Tibial nerve (tissue), 4 donors: ENCODE measurements around the gene TAF8. TPM values are rescaled to one million over a fixed set of nuclear protein-coding genes. Genes with fewer than 3 reads are reported as not detected.

Source experiments
- DNase-seq, 2 donors: peaks; one replicate each; pipeline ENCODE4 v3.0.0-alpha.2; 2019; ENCODE audit warnings: low spot score in 2 of 2
- H3K27ac ChIP-seq, 4 donors: fragments of 200-600 bp; sonication (generic) in 3 of 4; one replicate each; pipeline ENCODE4 v1.5.1; 2017 to 2019; ENCODE audit warnings: mild to moderate bottlenecking in 1 of 4
- H3K27me3 ChIP-seq, 2 donors: fragments of 200-600 bp; sonication (generic) in 1 of 2; one replicate each; pipeline versions ENCODE4 v1.5.1 to v1.6.0; 2017 to 2019
- H3K36me3 ChIP-seq, 3 donors: fragments of 200-600 bp; sonication (generic); one replicate each; pipeline ENCODE4 v1.5.1; 2018 to 2019
- H3K4me1 ChIP-seq, 4 donors: fragments of 200-600 bp; sonication (generic) in 3 of 4; one replicate each; pipeline ENCODE4 v1.5.1; 2017 to 2019
- H3K4me3 ChIP-seq, 4 donors: fragments of 200-600 bp; sonication (generic) in 3 of 4; one replicate each; pipeline ENCODE4 v1.5.1; 2017 to 2019; ENCODE audit warnings: mild to moderate bottlenecking in 1 of 4, moderate library complexity in 1 of 4
- H3K9me3 ChIP-seq, 4 donors: fragments of 200-600 bp; sonication (generic) in 3 of 4; one replicate each; pipeline ENCODE4 v1.5.1; 2017 to 2019
- EP300 ChIP-seq, 2 donors: sonication (generic); formaldehyde crosslinking; IDR thresholded peaks; one replicate each; pipeline ENCODE4 v1.6.1; 2017; ENCODE audit warnings: antibody characterized with exemption in 2 of 2, mild to moderate bottlenecking in 1 of 2
- POLR2A ChIP-seq, 2 donors: fragments of 450-650 bp; IDR thresholded peaks; one replicate each; pipeline ENCODE4 v1.6.1; 2017; ENCODE audit warnings: antibody characterized with exemption in 2 of 2, mild to moderate bottlenecking in 2 of 2, moderate library complexity in 2 of 2
- WGBS, 2 donors: methylation state at CpG; one replicate each; pipeline ENCODE4 v1.1.5; 2018; 5-methylcytosine and 5-hydroxymethylcytosine counted together
- total RNA-seq, 4 donors: library from RNA; depleted of rRNA; stranded (reverse); fragments of >200 nt; gene quantifications; one replicate each; pipeline ENCODE4 v1.1.0, GENCODE V29; 2016
- TF ChIP-seq, protein P1 (sequence below), 5 experiments: fragments of 200-600 bp in 3 of 5; fragments of 450-650 bp in 2 of 5; sonication (generic) in 3 of 5; IDR thresholded peaks; one replicate each; pipeline ENCODE4 v1.5.1; 2016 to 2019; ENCODE audit warnings: antibody characterized with exemption in 5 of 5, mild to moderate bottlenecking in 3 of 5, moderate library complexity in 2 of 5

Gene TAF8
- total RNA-seq, 4 donors from 2014 or later = 10.7 to 27.6 (median 20.9) TPM

DNA sequence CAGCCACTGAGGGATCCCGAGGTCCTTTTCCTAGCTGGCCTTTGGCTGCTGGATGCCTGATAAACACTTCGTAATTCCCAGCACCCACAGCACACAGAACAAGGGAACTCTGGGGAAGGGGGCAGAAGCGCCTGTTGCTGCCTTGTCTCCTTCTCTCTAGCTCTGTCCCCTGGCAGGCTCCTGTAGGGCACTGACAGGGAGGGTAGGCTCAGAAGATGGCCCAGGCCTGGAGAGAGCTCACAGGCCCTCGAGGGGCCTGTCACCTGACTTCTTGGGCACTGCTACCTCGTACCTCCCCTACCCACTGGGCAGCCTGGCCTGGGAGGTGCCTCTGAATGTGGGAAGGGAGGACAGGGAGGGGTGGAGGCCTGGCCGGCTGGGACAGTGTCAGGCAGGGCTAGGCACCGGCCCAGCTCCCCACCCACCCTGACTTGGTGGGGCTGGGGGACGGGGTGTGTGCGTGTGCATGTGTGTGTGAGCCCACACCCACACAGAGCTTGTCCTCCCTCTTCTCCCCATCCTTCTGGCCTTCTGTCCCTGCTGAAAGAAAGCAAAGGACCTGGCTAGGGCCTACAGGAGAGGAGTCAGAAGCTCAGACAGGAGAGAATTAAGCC lies 74.0 kb downstream of the TAF8 start:
- H3K4me1 ChIP-seq = peaks cover 0 to 11% (median 0%) of the 10 kb centered on the region in 4 donors
- WGBS, 2 donors = 52 to 66% methylated on average over 5 to 9 of the region's 9 CpGs
- DNase-seq = no peak
- TF ChIP-seq, protein P1, sequence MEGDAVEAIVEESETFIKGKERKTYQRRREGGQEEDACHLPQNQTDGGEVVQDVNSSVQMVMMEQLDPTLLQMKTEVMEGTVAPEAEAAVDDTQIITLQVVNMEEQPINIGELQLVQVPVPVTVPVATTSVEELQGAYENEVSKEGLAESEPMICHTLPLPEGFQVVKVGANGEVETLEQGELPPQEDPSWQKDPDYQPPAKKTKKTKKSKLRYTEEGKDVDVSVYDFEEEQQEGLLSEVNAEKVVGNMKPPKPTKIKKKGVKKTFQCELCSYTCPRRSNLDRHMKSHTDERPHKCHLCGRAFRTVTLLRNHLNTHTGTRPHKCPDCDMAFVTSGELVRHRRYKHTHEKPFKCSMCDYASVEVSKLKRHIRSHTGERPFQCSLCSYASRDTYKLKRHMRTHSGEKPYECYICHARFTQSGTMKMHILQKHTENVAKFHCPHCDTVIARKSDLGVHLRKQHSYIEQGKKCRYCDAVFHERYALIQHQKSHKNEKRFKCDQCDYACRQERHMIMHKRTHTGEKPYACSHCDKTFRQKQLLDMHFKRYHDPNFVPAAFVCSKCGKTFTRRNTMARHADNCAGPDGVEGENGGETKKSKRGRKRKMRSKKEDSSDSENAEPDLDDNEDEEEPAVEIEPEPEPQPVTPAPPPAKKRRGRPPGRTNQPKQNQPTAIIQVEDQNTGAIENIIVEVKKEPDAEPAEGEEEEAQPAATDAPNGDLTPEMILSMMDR (IDR thresholded peaks at IDR 0.05) = no peak
- TF ChIP-seq POLR2A (IDR thresholded peaks at IDR 0.05) (no peak), EP300 (IDR thresholded peaks at IDR 0.05) (no peak)
- H3K9me3 ChIP-seq = no peaks in the 10 kb centered on the region
- no peaks in the 10 kb centered on the region for H3K27me3 ChIP-seq
- no peaks in the 10 kb centered on the region for H3K36me3 ChIP-seq
- H3K4me3 ChIP-seq = no peak overlapping the region
- H3K27ac ChIP-seq = peak overlapping the region in 2 of 4 donors; percentile 6 to 32

DNA sequence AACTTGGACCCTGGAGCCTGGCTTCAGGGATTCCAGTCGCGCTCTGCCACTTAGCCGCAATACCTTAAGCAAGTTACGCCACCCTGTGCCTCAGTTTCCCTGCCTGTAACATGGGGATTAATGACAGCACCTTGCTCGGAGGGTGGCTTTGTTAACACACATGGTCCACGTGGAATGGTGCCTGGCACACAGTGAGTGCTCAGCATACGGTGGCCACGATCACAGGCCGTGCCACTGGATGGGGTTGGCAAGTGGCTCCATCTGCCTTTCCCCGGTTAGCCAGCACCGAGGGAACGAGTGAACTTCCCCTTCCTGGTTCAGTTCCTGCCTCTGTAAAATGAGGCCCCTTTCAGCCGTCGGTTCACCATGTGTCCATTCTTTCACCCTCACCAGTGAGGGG lies 74.9 kb downstream of the TAF8 start:
- H3K36me3 ChIP-seq = no peaks in the 10 kb centered on the region
- no peak for TF ChIP-seq POLR2A (IDR thresholded peaks at IDR 0.05)
- TF ChIP-seq, protein P1 (IDR thresholded peaks at IDR 0.05) = no peak
- peaks cover 0 to 11% (median 0%) of the 10 kb centered on the region in 4 donors for H3K4me1 ChIP-seq
- no peaks in the 10 kb centered on the region for H3K27me3 ChIP-seq
- no peak for DNase-seq
- no peak overlapping the region for H3K4me3 ChIP-seq
- H3K27ac ChIP-seq = no peak overlapping the region
- WGBS, 2 donors = 78 to 79% methylated on average over 13 to 14 of the region's 14 CpGs
- H3K9me3 ChIP-seq = no peaks in the 10 kb centered on the region

DNA sequence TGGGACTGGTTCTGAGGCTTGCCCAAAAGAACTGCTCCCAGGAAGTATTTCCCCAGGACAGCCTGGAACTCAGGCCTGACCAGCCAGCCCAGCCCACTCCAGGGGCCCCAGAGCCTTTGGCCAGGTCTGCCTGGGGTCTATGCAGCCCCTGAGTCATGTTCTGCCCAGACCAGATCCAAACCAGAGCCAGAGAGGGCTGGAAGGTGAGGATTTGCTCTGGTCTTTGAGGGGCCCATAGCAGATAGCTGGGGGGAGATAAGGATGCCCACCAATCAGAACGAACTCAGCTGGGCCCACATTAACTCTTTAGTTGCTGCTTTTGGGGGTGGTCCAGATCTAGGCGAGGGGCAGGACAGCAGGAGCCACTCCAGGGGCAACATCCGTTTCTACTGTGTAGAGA lies 75.3 kb downstream of the TAF8 start:
- 45 to 60% methylated on average over 3 of the region's 3 CpGs for WGBS, 2 donors
- Histone ChIP-seq H3K27me3 (no peaks in the 10 kb centered on the region), H3K4me3 (no peak overlapping the region), H3K9me3 (no peaks in the 10 kb centered on the region), H3K4me1 (peaks cover 0 to 11% (median 0%) of the 10 kb centered on the region in 4 donors), H3K27ac (no peak overlapping the region), H3K36me3 (no peaks in the 10 kb centered on the region)
- no peak for DNase-seq
- TF ChIP-seq EP300 (IDR thresholded peaks at IDR 0.05) (no peak), POLR2A (IDR thresholded peaks at IDR 0.05) (no peak)
- TF ChIP-seq, protein P1 (IDR thresholded peaks at IDR 0.05) = no peak

DNA sequence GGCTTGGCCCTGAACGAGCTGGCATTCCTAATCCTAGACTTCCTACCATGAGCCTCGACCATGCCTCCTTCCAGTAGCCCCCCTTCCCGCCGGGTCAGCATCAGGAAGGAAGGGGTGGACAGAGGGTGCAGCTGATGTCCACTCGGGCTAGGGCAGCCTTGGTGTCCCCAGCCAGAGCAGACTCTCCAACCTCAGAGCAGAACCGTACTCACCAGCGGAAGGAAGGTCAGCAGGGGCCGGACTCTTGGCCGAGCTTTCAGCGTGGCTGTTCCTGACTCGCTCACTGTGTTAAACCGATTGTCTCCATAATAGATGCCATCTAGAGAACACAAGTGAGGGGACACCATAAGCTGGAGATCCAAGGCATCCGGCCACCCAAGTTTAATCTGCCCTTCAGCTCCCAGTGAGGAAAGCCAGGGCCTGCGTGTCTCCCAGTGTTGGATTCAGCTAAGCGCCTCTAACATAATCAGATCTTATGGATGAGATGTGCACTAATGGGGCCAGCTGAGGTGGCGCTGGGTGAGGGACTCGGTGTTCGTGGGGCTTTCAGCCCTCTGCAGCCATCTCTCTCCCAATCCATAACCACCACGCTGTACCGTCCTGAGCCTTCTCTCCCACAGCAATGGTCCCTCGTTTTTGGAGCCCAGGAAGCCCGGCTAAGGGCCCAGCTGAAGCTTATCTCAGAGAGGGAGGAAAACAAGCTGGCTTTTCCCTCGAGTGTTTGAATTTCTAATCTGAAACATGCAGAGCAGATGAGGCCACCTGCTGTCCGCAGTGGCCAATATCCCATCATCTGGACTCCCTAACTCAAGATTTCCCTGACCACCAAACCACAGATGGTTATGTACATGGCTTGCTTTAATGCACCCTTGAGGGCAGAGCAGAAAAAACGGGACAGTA lies 78.4 kb downstream of the TAF8 start:
- Histone ChIP-seq H3K4me3 (no peak overlapping the region), H3K27me3 (no peaks in the 10 kb centered on the region), H3K4me1 (no peaks in the 10 kb centered on the region), H3K9me3 (no peaks in the 10 kb centered on the region), H3K36me3 (no peaks in the 10 kb centered on the region), H3K27ac (no peak overlapping the region)
- no peak for TF ChIP-seq POLR2A (IDR thresholded peaks at IDR 0.05)
- TF ChIP-seq, protein P1 (IDR thresholded peaks at IDR 0.05) = no peak
- no peak for TF ChIP-seq EP300 (IDR thresholded peaks at IDR 0.05)
- DNase-seq = no peak
- WGBS, 2 donors = 76 to 81% methylated on average over 20 to 25 of the region's 25 CpGs

DNA sequence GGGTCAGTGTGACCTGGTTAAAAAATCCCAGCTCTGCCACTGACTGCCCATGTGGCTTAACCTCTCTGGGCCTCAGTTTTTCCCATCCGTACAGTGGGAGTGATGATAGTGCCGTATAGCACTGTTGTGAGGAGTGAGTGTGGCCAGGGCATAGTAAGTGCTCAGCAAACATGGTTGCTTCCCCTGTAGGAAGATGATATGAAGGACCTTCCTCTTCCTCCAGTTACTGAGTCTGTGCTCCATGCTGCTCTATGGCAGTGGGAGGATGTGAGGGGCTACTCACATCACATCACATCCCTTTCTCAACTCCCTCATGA lies 79.0 kb downstream of the TAF8 start:
- Histone ChIP-seq H3K27ac (no peak overlapping the region), H3K9me3 (no peaks in the 10 kb centered on the region), H3K36me3 (no peaks in the 10 kb centered on the region), H3K4me1 (no peaks in the 10 kb centered on the region), H3K4me3 (no peak overlapping the region), H3K27me3 (no peaks in the 10 kb centered on the region)
- WGBS, 2 donors = 89 to 92% methylated on average over 2 of the region's 2 CpGs
- DNase-seq = no peak
- no peak for TF ChIP-seq EP300 (IDR thresholded peaks at IDR 0.05)
- no peak for TF ChIP-seq POLR2A (IDR thresholded peaks at IDR 0.05)
- TF ChIP-seq, protein P1 (IDR thresholded peaks at IDR 0.05) = no peak
